Renal cortex interstitium (tissue), 15 donors: ENCODE results near the gene SPRR2E. TPM values are rescaled to one million over a fixed set of nuclear protein-coding genes. Genes with fewer than 3 reads are reported as not detected.
"Not testable (repeated sequence)": the region's sequence is repeated elsewhere in the genome, so short reads cannot be mapped to it uniquely, and the experiment has no call there.

Experiments used
- DNase-seq, 11 donors: peaks; one replicate each; pipeline ENCODE4 v3.0.0-alpha.2; 2013; ENCODE audit warnings: low read depth in 9 of 11, low spot score in 4 of 11; ENCODE audit errors: extremely low read depth in 1 of 11
- long read RNA-seq, 16 experiments: transcript quantifications; one replicate each; lab custom pipeline, GENCODE V29; 2026
- polyA plus RNA-seq, 3 donors: library from polyadenylated mRNA; unstranded; fragments of 120-200 nt; gene quantifications; one replicate each; pipeline ENCODE4 v1.2.1, GENCODE V29; 2013; ENCODE audit not compliant: insufficient read length in 3 of 3

The SPRR2E gene
- not detected for polyA plus RNA-seq
- long read RNA-seq, donor 1, result 0 reads
- long read RNA-seq, donor 2, result 0 reads
- long read RNA-seq, donor 3, result 0 reads
- long read RNA-seq, donor 4, result 0 reads
- long read RNA-seq, donor 5, result 0 reads
- long read RNA-seq, donor 6, result 0 reads
- long read RNA-seq, donor 7, result 0 reads
- long read RNA-seq, donor 8, result 0 reads
- long read RNA-seq, donor 9, result 0 reads
- long read RNA-seq, donor 10, result 0 reads
- long read RNA-seq, donor 11, result 0 reads
- long read RNA-seq, donor 12, result 0 reads
- long read RNA-seq, donor 13, result 0 reads
- long read RNA-seq, donor 14, result 0 reads
- long read RNA-seq, donor 15, result 0 reads
- long read RNA-seq, donor 16, result 0 reads

DNA sequence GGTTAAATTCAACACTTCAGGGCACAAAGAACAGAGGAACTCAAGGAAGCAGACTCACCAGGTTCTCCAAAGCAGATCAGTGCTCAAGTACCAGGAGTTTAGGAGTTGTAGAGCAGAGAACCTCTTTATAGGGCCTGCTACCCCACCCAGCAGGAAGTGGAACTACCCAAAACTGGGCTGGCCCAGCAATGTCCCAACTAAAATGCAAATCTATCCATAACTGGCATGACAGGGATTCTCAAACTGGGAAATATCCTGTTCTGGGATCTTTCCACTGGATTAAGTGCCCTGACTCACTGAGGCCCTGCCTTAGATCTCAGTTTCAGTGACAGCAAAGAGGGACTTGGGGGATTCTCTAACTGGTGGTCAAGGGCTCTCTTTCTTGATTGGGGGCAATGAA, at the start of gene SPRR2E:
TSS of gene SPRR2E (minus strand) at position 101 of the 400 bp plus-strand sequence. CDS start 775 bp downstream, outside the sequence.
- no peak for DNase-seq

DNA sequence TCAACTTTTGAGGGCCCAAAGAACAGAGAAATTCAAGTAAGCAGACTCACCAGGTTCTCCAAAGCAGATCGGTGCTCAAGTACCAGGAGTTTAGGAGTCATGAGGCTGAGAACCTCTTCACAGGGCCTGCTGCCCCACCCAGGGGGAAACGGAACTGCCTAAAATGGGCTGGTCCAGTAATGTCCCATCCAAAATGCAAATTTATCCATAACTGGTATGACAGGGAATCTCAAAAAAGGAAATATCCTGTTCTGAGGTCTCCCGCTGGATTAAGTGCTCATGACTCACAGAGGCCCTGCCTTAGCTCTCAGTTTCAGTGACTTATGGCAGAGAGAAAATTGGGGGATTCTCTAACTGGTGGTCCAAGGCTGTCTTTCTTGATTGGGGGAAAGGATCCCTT, 47.1 kb upstream of the SPRR2E start:
- no peak for DNase-seq

- DNase-seq, result no peak
Observed at GRCh38 chr1:153140484-153140883, 46.2 kb upstream of the SPRR2E start.

DNA sequence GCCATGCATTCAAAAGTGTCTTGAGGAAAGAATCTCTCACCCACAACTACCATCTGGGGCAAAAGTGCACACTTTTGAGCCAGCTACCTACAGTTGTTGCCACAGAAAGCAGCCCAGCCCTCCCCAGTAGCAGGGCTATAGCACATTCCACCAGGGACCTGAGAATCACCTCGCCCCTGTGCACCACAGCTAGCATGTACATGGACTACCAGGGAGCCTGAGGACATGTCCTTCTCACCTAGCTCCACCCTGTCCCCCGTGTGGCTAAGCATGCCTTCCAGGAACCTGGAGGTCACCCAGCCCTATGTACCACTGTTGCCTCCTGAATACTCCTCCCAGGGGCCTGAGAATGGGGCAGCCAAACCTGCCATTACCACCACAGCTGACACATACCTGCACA, 39.4 kb upstream of the SPRR2E start:
- no peak for DNase-seq

- DNase-seq, result no peak
Observed at GRCh38 chr1:153133267-153133666, 38.9 kb upstream of the SPRR2E start.

DNA sequence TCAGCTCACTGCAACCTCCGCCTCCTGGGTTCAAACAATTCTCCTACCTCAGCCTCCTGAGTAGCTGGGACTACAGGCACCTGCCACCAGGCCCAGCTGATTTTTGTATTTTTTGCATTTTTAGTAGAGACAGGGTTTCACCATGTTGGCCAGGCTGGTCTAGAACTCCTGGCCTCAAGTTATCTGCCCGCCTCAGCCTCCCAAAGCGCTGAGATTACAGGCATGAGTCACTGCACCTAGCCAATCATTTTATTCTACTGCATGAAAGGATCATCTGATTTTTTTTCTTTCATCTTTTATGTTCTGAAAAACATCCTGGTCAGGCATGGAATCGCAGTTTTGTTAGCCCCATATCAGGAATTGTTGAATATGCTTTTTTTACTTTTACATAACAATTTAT, 34.4 kb upstream of the SPRR2E start:
- DNase-seq, result not testable (repeated sequence)

- no peak for DNase-seq
Observed at GRCh38 chr1:153127296-153127695, 33.0 kb upstream of the SPRR2E start.

DNA sequence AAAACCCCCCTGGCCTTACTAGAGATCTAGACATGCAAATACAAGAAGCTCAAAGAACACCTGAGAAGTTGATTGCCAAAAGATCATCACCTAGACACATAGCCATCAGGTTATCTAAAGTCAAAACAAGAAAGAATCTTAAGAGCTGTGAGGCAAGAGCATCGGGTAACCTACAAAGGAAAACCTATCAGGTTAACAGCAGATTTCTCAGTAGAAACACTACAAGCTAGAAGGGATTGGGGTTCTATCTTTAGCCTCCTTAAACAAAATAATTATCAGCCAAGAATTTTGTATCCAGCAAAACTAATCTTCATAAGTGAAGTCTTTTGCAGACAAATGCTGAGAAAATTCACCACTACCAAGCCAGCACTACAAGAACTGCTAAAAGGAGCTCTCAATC, 31.2 kb upstream of the SPRR2E start:
- DNase-seq, result no peak

GRCh38 chr1:153123793-153124192, 29.5 kb upstream of the SPRR2E start:
- not testable (repeated sequence) for DNase-seq

- DNase-seq, result peak; percentile 25 to 76 (median 55)
Observed at GRCh38 chr1:153122831-153123421, 28.6 kb upstream of the SPRR2E start.

DNA sequence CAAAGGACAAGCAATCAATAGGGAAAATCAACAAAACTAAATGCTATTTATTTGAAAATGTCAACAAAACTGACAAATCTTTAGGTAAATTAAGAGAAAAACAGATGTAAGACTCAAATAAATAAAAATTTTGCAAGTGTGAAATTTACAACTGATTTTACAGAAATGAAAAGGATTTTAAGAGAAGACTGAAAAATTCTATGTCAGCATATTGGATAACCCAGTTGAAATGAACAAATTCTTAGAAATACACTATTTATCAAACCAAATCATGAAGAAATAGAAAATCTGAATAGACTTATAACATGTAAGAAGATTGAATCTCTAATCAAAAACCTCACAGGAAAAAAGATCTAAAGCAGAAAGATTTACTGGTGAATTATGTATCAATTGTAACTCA, 26.6 kb upstream of the SPRR2E start:
- no peak for DNase-seq

DNA sequence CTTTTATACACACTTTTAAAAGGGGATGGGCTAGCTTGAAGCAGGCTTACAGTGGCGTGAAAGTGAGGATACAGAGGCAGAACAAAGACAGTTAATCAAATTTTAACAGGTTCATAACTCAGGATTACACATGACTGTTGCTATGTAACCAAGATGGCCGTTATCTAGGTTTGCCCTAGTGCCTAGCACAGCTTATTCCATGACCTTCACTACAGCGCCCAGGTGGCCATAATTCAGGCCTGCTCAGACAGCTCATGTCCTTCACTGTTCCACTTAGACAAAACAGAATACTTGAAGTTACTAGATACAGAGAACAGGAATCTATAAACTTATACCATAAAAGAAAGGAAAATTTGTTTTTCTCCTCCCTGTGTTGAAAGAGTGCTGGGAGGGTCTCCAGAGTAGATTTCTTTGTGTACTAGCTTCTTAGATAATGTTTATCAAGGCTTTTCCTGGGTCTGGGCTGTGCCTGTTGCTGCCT, 25.2 kb upstream of the SPRR2E start:
- no peak for DNase-seq

GRCh38 chr1:153115264-153115663, 20.9 kb upstream of the SPRR2E start:
- not testable (repeated sequence) for DNase-seq

DNA sequence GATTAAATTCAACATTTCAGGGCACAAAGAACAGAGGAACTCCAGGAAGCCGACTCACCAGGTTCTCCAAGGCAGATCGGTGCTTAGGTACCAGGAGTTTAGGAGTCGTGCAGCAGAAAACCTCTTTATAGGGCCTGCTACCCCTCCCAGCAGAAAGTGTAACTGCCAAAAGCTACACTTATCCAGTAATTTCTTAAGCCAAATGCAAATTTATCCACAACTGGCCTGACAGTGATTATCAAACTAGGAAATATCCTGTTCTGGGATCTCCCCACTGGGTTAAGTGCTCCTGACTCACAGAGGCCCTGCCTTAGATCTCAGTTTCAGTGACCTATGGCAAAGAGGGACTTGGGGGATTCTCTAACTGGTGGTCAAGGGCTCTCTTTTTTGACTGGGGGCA, 19.1 kb upstream of the SPRR2E start, which contains the start of gene SPRR2F:
TSS of gene SPRR2F (minus strand) at position 101 of the 400 bp plus-strand sequence. CDS start 783 bp downstream, outside the sequence.
- DNase-seq, result no peak

DNA sequence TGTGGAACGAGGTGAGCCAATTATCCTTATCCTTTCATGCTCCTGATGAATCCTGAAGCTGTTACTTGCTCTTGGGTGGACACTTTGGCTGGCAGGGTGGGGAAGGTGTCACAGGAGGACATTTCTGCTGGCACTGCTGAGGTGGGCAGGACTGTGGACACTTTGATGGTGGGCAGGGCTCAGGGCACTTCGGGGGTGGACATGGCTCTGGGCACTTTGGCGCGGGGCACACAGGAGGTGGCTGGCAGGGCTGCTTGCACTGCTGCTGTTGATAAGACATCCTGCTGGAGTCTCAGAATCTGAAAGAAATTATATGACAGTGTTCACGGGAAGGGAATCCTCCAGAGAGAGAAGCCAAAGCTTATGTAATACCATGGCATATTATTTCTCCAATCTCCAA, 18.1 kb upstream of the SPRR2E start:
- not testable (repeated sequence) for DNase-seq

DNA sequence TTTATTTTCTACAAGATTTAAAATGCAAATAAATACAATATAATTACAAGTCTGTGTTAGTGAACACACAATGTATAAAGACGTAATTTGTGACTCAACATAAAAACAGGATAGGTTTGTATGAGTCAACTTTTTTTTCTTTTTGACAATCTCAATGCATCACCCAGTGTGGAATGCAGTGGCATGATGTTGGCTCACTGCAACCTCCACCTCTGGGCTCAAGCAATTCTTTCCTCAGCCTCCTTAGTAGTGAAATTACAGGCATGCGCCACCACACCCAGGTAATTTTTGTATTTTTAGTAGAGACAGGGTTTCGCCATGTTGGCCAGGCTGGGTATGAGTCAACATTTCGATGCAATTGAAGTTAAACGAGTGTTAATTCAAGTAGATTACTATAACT, 5.9 kb upstream of the SPRR2E start:
- DNase-seq, result no peak

- no peak for DNase-seq
Observed at GRCh38 chr1:153099461-153100045, 5.2 kb upstream of the SPRR2E start.

- DNase-seq, result no peak
Observed at GRCh38 chr1:153095764-153096163, 1.4 kb upstream of the SPRR2E start.

GRCh38 chr1:153087652-153088051, 6.7 kb downstream of the SPRR2E start:
- DNase-seq, result no peak

GRCh38 chr1:153081736-153082135, 12.6 kb downstream of the SPRR2E start:
- DNase-seq, result no peak
